OCI-LY7 (cell line): ENCODE measurements around the gene NDUFA1. TPM values are rescaled to one million over a fixed set of nuclear protein-coding genes. Genes with fewer than 3 reads are reported as not detected.
A peak's percentile ranks its signal among the peaks of the same experiment; 100 is the strongest.
"Not testable (repeated sequence)": the region's sequence is repeated elsewhere in the genome, so short reads cannot be mapped to it uniquely, and the experiment has no call there.

Experiments used
- Bru-seq: library from RNA; stranded (reverse); fragments of 400-500 nt; gene quantifications from one replicate; lab custom pipeline; 2021; lab: Mats Ljungman, UMichigan
- BruChase-seq, 2 experiments: library from RNA; stranded (reverse); fragments of 400-500 nt; gene quantifications; one replicate each; lab custom pipeline; 2021; lab: Mats Ljungman, UMichigan
- BruUV-seq: library from RNA; stranded (reverse); fragments of 400-500 nt; replicated peaks from 2 replicates; lab custom pipeline; 2021; lab: Mats Ljungman, UMichigan
- CTCF ChIA-PET: fragments of 300-600 bp; sonication (Branson Sonifier 250); formaldehyde crosslinking; loops from one replicate; lab custom pipeline; 2022; ENCODE audit warnings: antibody characterized with exemption; ENCODE audit not compliant: unreplicated experiment; lab: Charles Lee
- POLR2A ChIA-PET: fragments of 300-600 bp; sonication (Branson Sonifier 250); formaldehyde crosslinking; loops from one replicate; lab custom pipeline; 2022; ENCODE audit warnings: antibody characterized with exemption; lab: Charles Lee
- DNase-seq: peaks from one replicate; pipeline ENCODE4 v3.0.0-alpha.2; 2015; ENCODE audit warnings: low spot score
- H2AFZ ChIP-seq: fragments of 200-600 bp; sonication (generic), shearing (Covaris generic); 2 replicates; pipeline ENCODE4 v1.6.1; 2014; ENCODE audit warnings: mild to moderate bottlenecking, antibody characterized with exemption, low read length, moderate library complexity
- H3K27ac ChIP-seq: fragments of 200-600 bp; sonication (generic); 2 replicates; pipeline ENCODE4 v1.5.1; 2014; ENCODE audit warnings: mixed run types, low read depth, mild to moderate bottlenecking, moderate library complexity, low read length, inconsistent platforms; ENCODE audit not compliant: poor library complexity, severe bottlenecking
- H3K36me3 ChIP-seq: fragments of 200-600 bp; sonication (generic); 2 replicates; pipeline ENCODE4 v1.6.1; 2014; ENCODE audit warnings: mild to moderate bottlenecking, antibody characterized with exemption, low read length, moderate library complexity, mixed read lengths; ENCODE audit not compliant: insufficient read depth
- H3K4me1 ChIP-seq: fragments of 200-600 bp; sonication (generic); 2 replicates; pipeline ENCODE4 v1.5.1; 2014; ENCODE audit warnings: mild to moderate bottlenecking, low read length; ENCODE audit not compliant: insufficient read depth, poor library complexity, severe bottlenecking
- H3K4me2 ChIP-seq: fragments of 200-600 bp; sonication (generic); 2 replicates; pipeline ENCODE4 v1.6.1; 2014; ENCODE audit warnings: mild to moderate bottlenecking, low read length
- H3K4me3 ChIP-seq: fragments of 200-600 bp; sonication (generic); 2 replicates; pipeline ENCODE4 v1.5.1; 2014; ENCODE audit warnings: mild to moderate bottlenecking, low read depth, low read length; ENCODE audit not compliant: poor library complexity, severe bottlenecking
- H3K79me2 ChIP-seq: fragments of 200-600 bp; sonication (generic); 2 replicates; pipeline ENCODE4 v1.6.1; 2016; ENCODE audit warnings: low read depth, mild to moderate bottlenecking, low read length, moderate library complexity, mixed read lengths; ENCODE audit not compliant: insufficient read depth
- H3K9me2 ChIP-seq: fragments of 200-600 bp; sonication (generic); 2 replicates; pipeline ENCODE4 v1.6.1; 2016; ENCODE audit warnings: mild to moderate bottlenecking, low read length, mixed read lengths; ENCODE audit not compliant: insufficient read depth
- H3K9me3 ChIP-seq: fragments of 200-600 bp; sonication (generic); 2 replicates; pipeline ENCODE4 v1.6.1; 2014; ENCODE audit warnings: mild to moderate bottlenecking, mixed run types, low read length, mixed read lengths
- H4K20me1 ChIP-seq: fragments of 200-600 bp; sonication (generic); 2 replicates; pipeline ENCODE4 v1.6.1; 2014; ENCODE audit warnings: mild to moderate bottlenecking, antibody characterized with exemption, low read length, moderate library complexity, mixed read lengths; ENCODE audit not compliant: insufficient read depth
- CTCF ChIP-seq: fragments of 200-600 bp; sonication (generic); conservative IDR thresholded peaks from 2 replicates; pipeline ENCODE4 v1.5.1; 2014; ENCODE audit warnings: mild to moderate bottlenecking, antibody characterized with exemption, low read length, moderate library complexity, mixed read lengths
- EZH2phosphoT487 ChIP-seq: fragments of 200-600 bp; sonication (generic); IDR thresholded peaks from 2 replicates; pipeline ENCODE4 v1.6.1; 2018; ENCODE audit warnings: low read depth, borderline replicate concordance, mild to moderate bottlenecking, mixed run types, antibody characterized with exemption, low read length, moderate library complexity, mixed read lengths
- intact Hi-C: fragments of 100-400 bp; cut with micrococcal nuclease; formaldehyde crosslinking; loops from one replicate; pipeline ENCODE4 v1.10.0; 2022; ENCODE audit not compliant: unreplicated experiment
- long read RNA-seq: library from polyadenylated mRNA; stranded (forward); transcript quantifications from one replicate; pipeline ENCODE4 v2.0.0, GENCODE V29; 2022
- total RNA-seq, 2 experiments: library from RNA; depleted of rRNA in 1 of 2; stranded (reverse); fragments of >200 nt in 1 of 2; shearing (Covaris generic) in 1 of 2; gene quantifications; 2 replicates each; pipeline ENCODE4 v1.2.3, GENCODE V29; 2014 to 2022

NDUFA1 gene
- 61.3 and 82.1 TPM in 2 replicates for total RNA-seq (2014; rRNA removed; shearing (Covaris generic))
- total RNA-seq (2022), result 66.7 and 86.3 TPM in 2 replicates
- Bru-seq, nascent RNA, result percentile 80 among the genes with signal in this experiment
- percentile 68 among the genes with signal in this experiment for BruChase-seq, experiment 1, labeled RNA remaining after a 6-hour chase
- BruChase-seq, experiment 2, labeled RNA remaining after a 2-hour chase, result percentile 63 among the genes with signal in this experiment
- long read RNA-seq, transcript NDUFA1-201 (3 exons, 766 nt), result major isoform, 165 of 173 reads
- long read RNA-seq, partial matches to known transcripts, result 6 of 173 reads
- long read RNA-seq, other reads (novel, unspliced or antisense), result 2 of 173 reads

- no peak for TF ChIP-seq CTCF
- TF ChIP-seq EZH2phosphoT487, result no peak
- DNase-seq, result peak; percentile 90
- Histone ChIP-seq H3K79me2 (peaks cover 42% of the 10 kb centered on the region), H3K9me2 (no peaks in the 10 kb centered on the region), H2AFZ (peak within 1 kb of the TSS; percentile 65), H3K27ac (peak within 1 kb of the TSS; percentile 93), H3K4me1 (peaks cover 18% of the 10 kb centered on the region), H3K4me3 (peak within 1 kb of the TSS; percentile 91), H3K9me3 (no peaks in the 10 kb centered on the region), H4K20me1 (peaks cover 4% of the 10 kb centered on the region; the same call in 1 of the 2 replicates), H3K36me3 (peaks cover 18% of the 10 kb centered on the region), H3K4me2 (peak within 1 kb of the TSS; percentile 88)
- intact Hi-C loops, result loop anchor here (1.0 to 2.0 kb wide), 2 partner anchors 19 to 80 kb away; partner anchors contain the start of genes RPL39 and UPF3B
- ChIA-PET CTCF (no interaction called here), POLR2A (interaction anchor here (0.7 to 2.7 kb wide), 5 partner anchors 10 to 409 kb away, joined by 3 to 14 read pairs (median 4); partner anchors contain the start of gene UPF3B)
- BruUV-seq, result no TSS peak
Observed at GRCh38 chrX:119871599-119872395, at the start of gene NDUFA1, which contains the start of gene RNF113A. TSS of gene NDUFA1 (plus strand) at chrX:119871832. CDS start at chrX:119871912, 80 bp downstream. TSS of gene RNF113A (minus strand) at chrX:119871733. CDS start at chrX:119871613, 120 bp downstream.

- BruUV-seq, CTCF ChIA-PET, H3K4me3 ChIP-seq: not testable (repeated sequence)
Observed at GRCh38 chrX:119824221-119824620, 47.4 kb upstream of the NDUFA1 start.

GRCh38 chrX:119826399-119826959 lies 45.2 kb upstream of the NDUFA1 start:
- no TSS peak for BruUV-seq
- TF ChIP-seq CTCF (no peak), EZH2phosphoT487 (no peak)
- peaks cover 5% of the 10 kb centered on the region for H3K4me1 ChIP-seq
- no peaks in the 10 kb centered on the region for H3K9me3 ChIP-seq
- intact Hi-C loops, result no loop called here
- H3K4me2 ChIP-seq, result no peak overlapping the region
- no peak overlapping the region for H3K27ac ChIP-seq
- ChIA-PET POLR2A (no interaction called here), CTCF (no interaction called here)
- H3K36me3 ChIP-seq, result peaks cover 7% of the 10 kb centered on the region
- H3K9me2 ChIP-seq, result no peaks in the 10 kb centered on the region
- H4K20me1 ChIP-seq, result no peaks in the 10 kb centered on the region
- DNase-seq, result no peak
- no peaks in the 10 kb centered on the region for H3K79me2 ChIP-seq
- H2AFZ ChIP-seq, result no peak overlapping the region
- H3K4me3 ChIP-seq, result no peak overlapping the region

More at GRCh38 chrX:119824221-119824620, 47.4 kb upstream of the NDUFA1 start:
- H3K9me2 ChIP-seq, DNase-seq, H3K9me3 ChIP-seq, POLR2A ChIA-PET, H3K36me3 ChIP-seq, H4K20me1 ChIP-seq, intact Hi-C loops, H2AFZ ChIP-seq, H3K4me1 ChIP-seq, H3K4me2 ChIP-seq, H3K27ac ChIP-seq, H3K79me2 ChIP-seq: not testable (repeated sequence)
